HL-60 (cell line): ENCODE results near the gene GDI2.

Experiments
- GABPA ChIP-seq: IDR thresholded peaks from 2 replicates; pipeline ENCODE4 v1.6.1; 2012; ENCODE audit warnings: low read depth
- POLR2AphosphoS5 ChIP-seq: IDR thresholded peaks from 2 replicates; pipeline ENCODE4 v1.6.1; 2012; ENCODE audit warnings: low read depth
- SPI1 ChIP-seq: IDR thresholded peaks from 2 replicates; pipeline ENCODE4 v1.6.1; 2012; ENCODE audit warnings: low read depth, mild to moderate bottlenecking, borderline replicate concordance
- TF ChIP-seq, protein P1 (sequence below): IDR thresholded peaks from one replicate; pipeline ENCODE4 v1.5.1; 2011; ENCODE audit warnings: low read length, control low read depth, inconsistent platforms; ENCODE audit not compliant: insufficient read depth
- TF ChIP-seq, protein P2 (sequence below): IDR thresholded peaks from 2 replicates; pipeline ENCODE4 v1.6.1; 2012; ENCODE audit warnings: low read depth; ENCODE audit not compliant: insufficient replicate concordance

DNA sequence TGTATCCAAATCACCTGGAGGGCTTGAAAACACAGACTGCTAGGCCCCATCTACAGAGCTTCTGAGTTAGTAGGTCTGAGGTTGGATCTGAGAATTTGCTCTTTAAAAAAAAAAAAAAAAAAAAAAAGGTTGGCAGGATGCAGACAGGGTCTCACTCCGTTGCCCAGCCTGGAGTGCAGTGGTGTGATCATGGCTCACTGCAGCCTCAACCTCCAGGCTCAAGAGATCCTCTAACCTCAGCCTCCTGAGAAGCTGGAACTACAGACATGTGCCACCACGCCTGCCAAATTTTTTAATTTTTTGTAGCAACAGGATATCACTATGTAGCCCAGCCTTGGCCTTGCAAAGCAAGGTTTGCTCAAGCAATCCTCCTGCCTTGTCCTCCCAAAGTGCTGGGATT is 8.0 kb downstream of the GDI2 start:
- TF ChIP-seq, protein P1, sequence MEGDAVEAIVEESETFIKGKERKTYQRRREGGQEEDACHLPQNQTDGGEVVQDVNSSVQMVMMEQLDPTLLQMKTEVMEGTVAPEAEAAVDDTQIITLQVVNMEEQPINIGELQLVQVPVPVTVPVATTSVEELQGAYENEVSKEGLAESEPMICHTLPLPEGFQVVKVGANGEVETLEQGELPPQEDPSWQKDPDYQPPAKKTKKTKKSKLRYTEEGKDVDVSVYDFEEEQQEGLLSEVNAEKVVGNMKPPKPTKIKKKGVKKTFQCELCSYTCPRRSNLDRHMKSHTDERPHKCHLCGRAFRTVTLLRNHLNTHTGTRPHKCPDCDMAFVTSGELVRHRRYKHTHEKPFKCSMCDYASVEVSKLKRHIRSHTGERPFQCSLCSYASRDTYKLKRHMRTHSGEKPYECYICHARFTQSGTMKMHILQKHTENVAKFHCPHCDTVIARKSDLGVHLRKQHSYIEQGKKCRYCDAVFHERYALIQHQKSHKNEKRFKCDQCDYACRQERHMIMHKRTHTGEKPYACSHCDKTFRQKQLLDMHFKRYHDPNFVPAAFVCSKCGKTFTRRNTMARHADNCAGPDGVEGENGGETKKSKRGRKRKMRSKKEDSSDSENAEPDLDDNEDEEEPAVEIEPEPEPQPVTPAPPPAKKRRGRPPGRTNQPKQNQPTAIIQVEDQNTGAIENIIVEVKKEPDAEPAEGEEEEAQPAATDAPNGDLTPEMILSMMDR: no peak
- TF ChIP-seq, protein P2, sequence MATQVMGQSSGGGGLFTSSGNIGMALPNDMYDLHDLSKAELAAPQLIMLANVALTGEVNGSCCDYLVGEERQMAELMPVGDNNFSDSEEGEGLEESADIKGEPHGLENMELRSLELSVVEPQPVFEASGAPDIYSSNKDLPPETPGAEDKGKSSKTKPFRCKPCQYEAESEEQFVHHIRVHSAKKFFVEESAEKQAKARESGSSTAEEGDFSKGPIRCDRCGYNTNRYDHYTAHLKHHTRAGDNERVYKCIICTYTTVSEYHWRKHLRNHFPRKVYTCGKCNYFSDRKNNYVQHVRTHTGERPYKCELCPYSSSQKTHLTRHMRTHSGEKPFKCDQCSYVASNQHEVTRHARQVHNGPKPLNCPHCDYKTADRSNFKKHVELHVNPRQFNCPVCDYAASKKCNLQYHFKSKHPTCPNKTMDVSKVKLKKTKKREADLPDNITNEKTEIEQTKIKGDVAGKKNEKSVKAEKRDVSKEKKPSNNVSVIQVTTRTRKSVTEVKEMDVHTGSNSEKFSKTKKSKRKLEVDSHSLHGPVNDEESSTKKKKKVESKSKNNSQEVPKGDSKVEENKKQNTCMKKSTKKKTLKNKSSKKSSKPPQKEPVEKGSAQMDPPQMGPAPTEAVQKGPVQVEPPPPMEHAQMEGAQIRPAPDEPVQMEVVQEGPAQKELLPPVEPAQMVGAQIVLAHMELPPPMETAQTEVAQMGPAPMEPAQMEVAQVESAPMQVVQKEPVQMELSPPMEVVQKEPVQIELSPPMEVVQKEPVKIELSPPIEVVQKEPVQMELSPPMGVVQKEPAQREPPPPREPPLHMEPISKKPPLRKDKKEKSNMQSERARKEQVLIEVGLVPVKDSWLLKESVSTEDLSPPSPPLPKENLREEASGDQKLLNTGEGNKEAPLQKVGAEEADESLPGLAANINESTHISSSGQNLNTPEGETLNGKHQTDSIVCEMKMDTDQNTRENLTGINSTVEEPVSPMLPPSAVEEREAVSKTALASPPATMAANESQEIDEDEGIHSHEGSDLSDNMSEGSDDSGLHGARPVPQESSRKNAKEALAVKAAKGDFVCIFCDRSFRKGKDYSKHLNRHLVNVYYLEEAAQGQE: no peak
- TF ChIP-seq POLR2AphosphoS5 (no peak), SPI1 (no peak), GABPA (no peak)
